ENCODE results near the gene IFNA13.

DNA sequence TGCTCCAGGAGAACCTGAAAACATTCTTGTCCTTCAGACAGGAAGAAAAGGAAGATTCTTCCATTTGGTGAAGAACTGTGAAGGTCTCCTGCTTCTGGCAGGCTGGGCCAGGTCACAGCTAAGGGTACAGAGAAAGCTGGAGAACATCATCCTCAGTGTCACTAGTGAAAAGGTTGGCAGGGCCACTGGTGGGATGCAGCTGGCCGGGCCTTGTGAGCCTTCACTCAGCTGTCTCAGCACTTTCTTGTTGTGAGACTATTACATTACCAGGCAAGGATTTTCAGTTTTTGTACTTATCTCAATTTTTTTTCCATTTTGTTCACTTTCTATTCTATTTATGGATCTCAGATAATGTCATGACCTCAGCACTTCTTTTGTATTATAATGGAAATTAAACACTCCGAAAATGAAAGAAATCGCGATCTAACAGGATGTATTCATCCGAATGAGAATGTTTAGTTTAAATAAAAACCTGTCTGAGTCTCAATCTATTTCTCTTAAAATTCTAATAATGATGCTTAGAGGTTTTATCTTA is 31.2 kb upstream of the IFNA13 start:
- TF ChIP-seq RAD21 (CRISPR knock-in tag; conservative IDR thresholded peaks at IDR 0.05 in 1 of 2, IDR thresholded peaks at IDR 0.05 in 1 of 2) (no peak), ZZZ3 (IDR thresholded peaks at IDR 0.05) (no peak), RAD51 (IDR thresholded peaks at IDR 0.05; ENCODE audit: borderline replicate concordance, low read depth) (no peak), MXI1 (IDR thresholded peaks at IDR 0.05; ENCODE audit: low read depth, low read length) (no peak), ZNF431 (CRISPR knock-in tag; IDR thresholded peaks at IDR 0.05) (no peak), TRIM28 (IDR thresholded peaks at IDR 0.05) (no peak), POLR2AphosphoS2 (IDR thresholded peaks at IDR 0.05; ENCODE audit: low read length) (no peak), REST (IDR thresholded peaks at IDR 0.05; ENCODE audit: borderline replicate concordance) (no peak), REST (CRISPR knock-in tag; IDR thresholded peaks at IDR 0.05; ENCODE audit: low read depth) (no peak), CEBPB (tag; IDR thresholded peaks at IDR 0.05) (no peak)

Data from K562 (cell line).